ENCODE measurements around the gene KCTD6. TPM values are rescaled to one million over a fixed set of nuclear protein-coding genes. Genes with fewer than 3 reads are reported as not detected.

KCTD6 gene
- polyA plus RNA-seq, 1 donor from 2014 or later: 64.0 TPM

GRCh38 chr3:58544541-58544940 is 52.6 kb downstream of the KCTD6 start:
- H3K4me2 ChIP-seq (ENCODE audit: low read length): no peak overlapping the region
- no peaks in the 10 kb centered on the region for H3K9me3 ChIP-seq (ENCODE audit: low read length)
- no peaks in the 10 kb centered on the region for H4K20me1 ChIP-seq (ENCODE audit: insufficient read depth)
- H3K9ac ChIP-seq (ENCODE audit: low read length): no peak overlapping the region
- TF ChIP-seq POLR2AphosphoS5 (IDR thresholded peaks at IDR 0.05) (no peak), REST (IDR thresholded peaks at IDR 0.05; ENCODE audit: borderline replicate concordance) (no peak), RAD21 (conservative IDR thresholded peaks at IDR 0.05) (no peak), CTCF (IDR thresholded peaks at IDR 0.05; ENCODE audit: poor library complexity, severe bottlenecking) (no peak), MXI1 (conservative IDR thresholded peaks at IDR 0.05; ENCODE audit: poor library complexity, severe bottlenecking) (no peak), EZH2 (IDR thresholded peaks at IDR 0.05; ENCODE audit: borderline replicate concordance, insufficient read depth, low read length, poor library complexity, severe bottlenecking) (no peak), SMC3 (conservative IDR thresholded peaks at IDR 0.05; ENCODE audit: poor library complexity) (no peak), EP300 (conservative IDR thresholded peaks at IDR 0.05; ENCODE audit: poor library complexity, severe bottlenecking) (no peak), TAF1 (IDR thresholded peaks at IDR 0.05; ENCODE audit: low read depth) (no peak)
- H3K36me3 ChIP-seq (ENCODE audit: insufficient read depth, low read length): no peaks in the 10 kb centered on the region
- no peaks in the 10 kb centered on the region for H3K9me2 ChIP-seq (ENCODE audit: insufficient read depth, low read length)
- no peak overlapping the region for H2AFZ ChIP-seq (ENCODE audit: low read depth, low read length)
- no peak overlapping the region for H3K4me3 ChIP-seq (ENCODE audit: low read length)
- H3K27ac ChIP-seq (ENCODE audit: low read length): no peak overlapping the region
- no peaks in the 10 kb centered on the region for H3F3A ChIP-seq (ENCODE audit: insufficient read depth, low read length, poor library complexity, severe bottlenecking)
- H3K79me2 ChIP-seq (replicated peaks; ENCODE audit: insufficient read depth, low read length): no peaks in the 10 kb centered on the region
- no peaks in the 10 kb centered on the region for H3K27me3 ChIP-seq (ENCODE audit: insufficient read depth, low read depth, low read length)

DNA sequence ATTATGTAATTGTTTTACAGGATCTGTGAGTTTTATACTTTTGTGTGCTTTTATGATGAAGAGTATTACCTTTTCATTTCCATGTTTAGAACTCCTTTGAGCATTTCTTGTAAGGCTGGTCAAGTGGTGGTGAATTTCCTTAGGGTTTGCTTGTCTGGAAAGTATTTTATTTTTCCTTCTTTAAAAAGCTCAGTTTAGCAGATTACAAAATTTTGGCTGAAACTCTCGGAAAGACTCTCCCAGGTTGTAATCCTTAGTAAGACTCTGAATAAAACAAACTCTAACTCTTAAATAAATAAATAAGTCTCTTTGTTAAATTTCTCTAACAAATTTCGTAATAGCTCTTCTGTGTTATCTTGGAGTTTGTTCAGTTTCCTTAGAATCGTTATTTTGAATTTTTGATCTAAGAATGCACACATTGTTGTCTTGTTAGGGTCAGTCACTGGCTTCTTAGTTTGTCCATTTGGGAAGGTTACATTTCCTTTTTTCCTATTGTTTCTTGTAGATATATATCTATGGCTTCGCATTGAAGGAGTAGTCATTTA is 59.8 kb downstream of the KCTD6 start:
- no peaks in the 10 kb centered on the region for H3F3A ChIP-seq (ENCODE audit: insufficient read depth, low read length, poor library complexity, severe bottlenecking)
- H3K9me2 ChIP-seq (ENCODE audit: insufficient read depth, low read length): no peaks in the 10 kb centered on the region
- H3K27ac ChIP-seq (ENCODE audit: low read length): no peak overlapping the region
- peaks cover 3% of the 10 kb centered on the region for H3K9me3 ChIP-seq (ENCODE audit: low read length)
- no peak overlapping the region for H3K4me2 ChIP-seq (ENCODE audit: low read length)
- no peak overlapping the region for H2AFZ ChIP-seq (ENCODE audit: low read depth, low read length)
- no peaks in the 10 kb centered on the region for H3K36me3 ChIP-seq (ENCODE audit: insufficient read depth, low read length)
- no peaks in the 10 kb centered on the region for H4K20me1 ChIP-seq (ENCODE audit: insufficient read depth)
- no peaks in the 10 kb centered on the region for H3K27me3 ChIP-seq (ENCODE audit: insufficient read depth, low read depth, low read length)
- TF ChIP-seq POLR2AphosphoS5 (IDR thresholded peaks at IDR 0.05): no peak
- no peak for TF ChIP-seq MXI1 (conservative IDR thresholded peaks at IDR 0.05; ENCODE audit: poor library complexity, severe bottlenecking)
- no peak for TF ChIP-seq CTCF (IDR thresholded peaks at IDR 0.05; ENCODE audit: poor library complexity, severe bottlenecking)
- TF ChIP-seq TAF1 (IDR thresholded peaks at IDR 0.05; ENCODE audit: low read depth): no peak
- no peak for TF ChIP-seq EP300 (conservative IDR thresholded peaks at IDR 0.05; ENCODE audit: poor library complexity, severe bottlenecking)
- no peak for TF ChIP-seq RAD21 (conservative IDR thresholded peaks at IDR 0.05)
- TF ChIP-seq SMC3 (conservative IDR thresholded peaks at IDR 0.05; ENCODE audit: poor library complexity): no peak
- TF ChIP-seq EZH2 (IDR thresholded peaks at IDR 0.05; ENCODE audit: borderline replicate concordance, insufficient read depth, low read length, poor library complexity, severe bottlenecking): no peak
- no peak for TF ChIP-seq REST (IDR thresholded peaks at IDR 0.05; ENCODE audit: borderline replicate concordance)
- H3K4me3 ChIP-seq (ENCODE audit: low read length): no peak overlapping the region
- no peak overlapping the region for H3K9ac ChIP-seq (ENCODE audit: low read length)
- no peaks in the 10 kb centered on the region for H3K79me2 ChIP-seq (replicated peaks; ENCODE audit: insufficient read depth, low read length)

Data from neural cell (in vitro differentiated cells).